Esophagus squamous epithelium (tissue), 5 donors: ENCODE results near the gene BGN. TPM values are rescaled to one million over a fixed set of nuclear protein-coding genes. Genes with fewer than 3 reads are reported as not detected.

Source experiments
- DNase-seq: peaks from one replicate; lab custom pipeline; 2025; lab: John Stamatoyannopoulos, UW
- H3K27ac ChIP-seq, 4 donors: fragments of 200-600 bp; sonication (generic); one replicate each; pipeline ENCODE4 v1.5.1; 2016 to 2019; ENCODE audit warnings: mild to moderate bottlenecking in 1 of 4
- H3K27me3 ChIP-seq, 4 donors: fragments of 200-600 bp; sonication (generic); 1 replicate in 3 of 4; 2 replicates in 1 of 4; pipeline versions ENCODE4 v1.5.1 to v1.6.0; 2017 to 2021; ENCODE audit warnings: antibody characterized with exemption in 1 of 4
- H3K36me3 ChIP-seq, 3 donors: fragments of 200-600 bp; sonication (generic); one replicate each; pipeline ENCODE4 v1.5.1; 2016 to 2019
- H3K4me1 ChIP-seq, 3 donors: fragments of 200-600 bp; sonication (generic); one replicate each; pipeline ENCODE4 v1.5.1; 2017 to 2019
- H3K4me3 ChIP-seq, 4 donors: fragments of 200-600 bp; sonication (generic); 1 replicate in 3 of 4; 2 replicates in 1 of 4; pipeline ENCODE4 v1.5.1; 2016 to 2019; ENCODE audit warnings: mild to moderate bottlenecking in 2 of 4, moderate library complexity in 1 of 4
- H3K9me3 ChIP-seq, 3 donors: fragments of 200-600 bp; sonication (generic); one replicate each; pipeline ENCODE4 v1.5.1; 2016 to 2019
- POLR2A ChIP-seq, 4 donors: fragments of 450-650 bp; IDR thresholded peaks; one replicate each; pipeline ENCODE4 v1.6.1; 2017; ENCODE audit warnings: antibody characterized with exemption in 4 of 4, mild to moderate bottlenecking in 4 of 4, moderate library complexity in 3 of 4
- whole genome bisulfite sequencing, 2 donors: methylation state at CpG; one replicate each; pipeline ENCODE4 v1.1.5; 2018; 5-methylcytosine and 5-hydroxymethylcytosine counted together
- intact Hi-C: fragments of 100-400 bp; cut with DNase I; formaldehyde crosslinking; loops from one replicate; pipeline ENCODE4 v1.15.0; 2022
- total RNA-seq, 4 donors: library from RNA; depleted of rRNA; stranded (reverse); fragments of >200 nt; gene quantifications; one replicate each; pipeline ENCODE4 v1.1.0, GENCODE V29; 2016
- TF ChIP-seq, protein P1 (sequence below), 6 experiments: fragments of 450-650 bp in 4 of 6; fragments of 200-600 bp in 2 of 6; sonication (generic) in 2 of 6; IDR thresholded peaks; one replicate each; pipeline ENCODE4 v1.5.1; 2016 to 2019; ENCODE audit warnings: antibody characterized with exemption in 6 of 6, mild to moderate bottlenecking in 4 of 6, moderate library complexity in 4 of 6
- donor health status: DM: yes; HTN: yes; CAD: no.

BGN gene
- total RNA-seq, 4 donors from 2014 or later, result 6.7 to 26.7 (median 15.7) TPM

DNA sequence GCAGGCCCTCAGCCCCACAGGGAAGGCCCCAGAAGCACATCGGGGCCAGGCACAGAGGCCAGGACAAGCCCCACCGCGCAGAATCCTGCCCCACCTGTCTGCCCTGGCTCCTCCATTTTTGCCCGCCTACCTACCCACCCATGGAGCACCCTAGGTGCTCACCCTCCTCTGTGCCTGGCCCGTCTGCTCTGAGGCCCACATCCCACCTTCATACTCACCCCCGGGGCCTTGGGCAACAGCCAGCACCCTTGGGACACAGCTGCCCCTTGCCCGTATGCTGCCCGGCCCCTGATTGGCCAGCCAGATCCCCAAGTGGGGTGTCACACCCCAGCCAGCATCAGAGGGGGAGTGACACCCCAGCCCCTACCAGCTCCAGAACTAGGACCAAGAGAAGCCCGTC is 38.1 kb upstream of the BGN start:
- Histone ChIP-seq H3K9me3 (no peaks in the 10 kb centered on the region), H3K4me3 (no peak overlapping the region), H3K4me1 (peaks cover 0 to 10% (median 0%) of the 10 kb centered on the region in 3 donors), H3K27ac (no peak overlapping the region), H3K36me3 (peaks cover 0 to 27% (median 0%) of the 10 kb centered on the region in 3 donors), H3K27me3 (no peaks in the 10 kb centered on the region)
- no peak for TF ChIP-seq POLR2A (IDR thresholded peaks at IDR 0.05)
- TF ChIP-seq, protein P1, sequence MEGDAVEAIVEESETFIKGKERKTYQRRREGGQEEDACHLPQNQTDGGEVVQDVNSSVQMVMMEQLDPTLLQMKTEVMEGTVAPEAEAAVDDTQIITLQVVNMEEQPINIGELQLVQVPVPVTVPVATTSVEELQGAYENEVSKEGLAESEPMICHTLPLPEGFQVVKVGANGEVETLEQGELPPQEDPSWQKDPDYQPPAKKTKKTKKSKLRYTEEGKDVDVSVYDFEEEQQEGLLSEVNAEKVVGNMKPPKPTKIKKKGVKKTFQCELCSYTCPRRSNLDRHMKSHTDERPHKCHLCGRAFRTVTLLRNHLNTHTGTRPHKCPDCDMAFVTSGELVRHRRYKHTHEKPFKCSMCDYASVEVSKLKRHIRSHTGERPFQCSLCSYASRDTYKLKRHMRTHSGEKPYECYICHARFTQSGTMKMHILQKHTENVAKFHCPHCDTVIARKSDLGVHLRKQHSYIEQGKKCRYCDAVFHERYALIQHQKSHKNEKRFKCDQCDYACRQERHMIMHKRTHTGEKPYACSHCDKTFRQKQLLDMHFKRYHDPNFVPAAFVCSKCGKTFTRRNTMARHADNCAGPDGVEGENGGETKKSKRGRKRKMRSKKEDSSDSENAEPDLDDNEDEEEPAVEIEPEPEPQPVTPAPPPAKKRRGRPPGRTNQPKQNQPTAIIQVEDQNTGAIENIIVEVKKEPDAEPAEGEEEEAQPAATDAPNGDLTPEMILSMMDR (IDR thresholded peaks at IDR 0.05), result no peak
- WGBS, 2 donors, result 83% methylated on average over 4 of the region's 9 CpGs; no CpG with 5 or more reads in 1 of the 2 donors
- no peak for DNase-seq
- intact Hi-C loops, result no loop called here

DNA sequence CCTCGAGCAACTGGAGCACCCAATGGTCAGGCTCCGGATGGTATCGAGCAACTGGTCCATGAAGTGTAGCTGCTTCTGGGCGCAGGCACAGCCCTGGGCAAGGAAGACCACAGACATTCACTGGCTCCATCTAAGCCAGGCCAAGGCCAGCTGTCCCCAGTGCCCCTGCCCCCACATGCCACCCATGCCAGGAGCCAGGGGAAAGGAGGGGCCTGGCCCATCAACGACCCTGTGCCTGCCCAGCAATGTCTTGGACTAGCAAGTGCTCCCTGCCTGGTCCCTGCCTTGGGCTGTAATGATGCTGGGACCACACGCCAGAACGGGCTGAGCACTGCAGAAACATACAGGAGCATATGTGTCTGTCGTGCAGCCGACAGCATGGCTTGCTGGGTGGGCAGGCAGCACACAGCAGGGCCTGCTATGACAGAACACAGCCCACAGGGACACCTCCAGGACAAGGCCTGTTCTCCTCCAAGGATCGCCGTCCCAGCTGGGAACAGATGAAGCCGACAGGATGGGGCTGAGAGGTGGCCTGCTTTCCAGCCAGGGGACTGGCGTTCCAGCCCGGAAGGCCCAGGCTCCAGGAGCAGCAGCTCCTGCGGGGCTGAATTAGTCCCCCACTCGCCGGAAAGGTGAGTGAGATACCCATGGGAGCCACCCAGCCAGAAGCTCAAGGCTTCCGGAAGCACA is 37.5 kb upstream of the BGN start:
- Histone ChIP-seq H3K9me3 (no peaks in the 10 kb centered on the region), H3K4me1 (peaks cover 0 to 10% (median 0%) of the 10 kb centered on the region in 3 donors), H3K27ac (no peak overlapping the region), H3K4me3 (no peak overlapping the region), H3K27me3 (no peaks in the 10 kb centered on the region), H3K36me3 (peaks cover 0 to 30% (median 0%) of the 10 kb centered on the region in 3 donors)
- intact Hi-C loops, result no loop called here
- WGBS, 2 donors, result 50 to 93% methylated on average over 2 to 5 of the region's 18 CpGs
- DNase-seq, result no peak
- TF ChIP-seq POLR2A (IDR thresholded peaks at IDR 0.05), result no peak
- TF ChIP-seq, protein P1 (IDR thresholded peaks at IDR 0.05), result no peak

DNA sequence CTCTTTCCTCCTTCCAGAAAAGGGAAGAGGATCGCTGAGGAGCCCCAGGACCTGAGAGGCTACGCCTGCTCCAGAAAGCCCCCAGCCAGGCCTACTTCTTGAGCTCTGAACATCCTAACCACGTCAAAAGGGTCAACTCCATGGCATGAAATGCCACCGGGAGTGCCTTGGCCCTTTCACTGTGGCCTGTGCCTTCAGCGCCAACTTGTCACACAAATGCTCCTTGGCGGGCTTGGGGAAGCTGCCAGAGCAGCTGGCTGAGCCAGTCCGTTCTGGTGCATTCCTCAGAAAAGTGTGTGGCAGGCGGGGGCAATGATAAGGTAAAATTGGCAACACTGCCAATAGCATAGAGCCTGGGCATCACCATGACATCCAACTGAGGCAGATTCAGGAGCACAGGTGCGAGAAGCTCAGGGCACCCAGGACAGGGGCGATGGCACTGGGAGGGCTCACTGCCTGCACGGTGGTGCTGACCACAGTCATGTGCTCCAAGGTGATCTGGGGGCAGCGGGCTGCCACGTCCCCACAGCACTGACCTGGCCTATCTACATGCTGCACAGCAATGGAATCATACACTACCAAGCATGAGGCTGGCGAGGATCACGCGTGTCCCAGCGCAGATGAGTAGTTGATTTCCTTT is 36.8 kb upstream of the BGN start:
- peaks cover 0 to 11% (median 0%) of the 10 kb centered on the region in 3 donors for H3K4me1 ChIP-seq
- intact Hi-C loops, result no loop called here
- WGBS, 2 donors, result 90 to 91% methylated on average over 4 to 9 of the region's 17 CpGs
- peaks cover 0 to 37% (median 0%) of the 10 kb centered on the region in 3 donors for H3K36me3 ChIP-seq
- no peak for DNase-seq
- TF ChIP-seq POLR2A (IDR thresholded peaks at IDR 0.05), result no peak
- TF ChIP-seq, protein P1 (IDR thresholded peaks at IDR 0.05), result no peak
- H3K27me3 ChIP-seq, result no peaks in the 10 kb centered on the region
- H3K9me3 ChIP-seq, result no peaks in the 10 kb centered on the region
- H3K27ac ChIP-seq, result no peak overlapping the region
- H3K4me3 ChIP-seq, result no peak overlapping the region

DNA sequence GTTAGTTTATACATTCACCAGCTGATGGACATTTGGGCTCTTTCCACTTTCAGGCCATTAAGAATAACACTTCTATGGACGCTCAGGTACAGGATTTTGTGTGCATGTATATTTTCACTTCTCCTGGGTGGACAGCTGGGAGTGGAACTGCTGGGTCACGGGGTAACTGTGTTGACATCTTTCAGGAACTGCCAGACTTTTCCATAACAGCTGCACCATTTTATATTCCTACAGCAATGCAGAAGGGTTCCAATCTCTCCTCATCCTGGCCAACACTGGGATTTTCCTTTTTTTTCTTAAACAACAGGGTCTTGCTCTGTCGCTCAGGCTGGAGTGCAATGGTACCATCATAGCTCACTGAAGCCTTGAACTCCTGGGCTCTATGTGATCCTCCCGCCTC is 36.3 kb upstream of the BGN start:
- peaks cover 0 to 16% (median 0%) of the 10 kb centered on the region in 3 donors for H3K4me1 ChIP-seq
- no peak overlapping the region for H3K27ac ChIP-seq
- H3K4me3 ChIP-seq, result no peak overlapping the region
- 62 to 92% methylated on average over 3 to 4 of the region's 4 CpGs for WGBS, 2 donors
- no peaks in the 10 kb centered on the region for H3K27me3 ChIP-seq
- intact Hi-C loops, result no loop called here
- no peak for DNase-seq
- H3K9me3 ChIP-seq, result no peaks in the 10 kb centered on the region
- peaks cover 0 to 37% (median 0%) of the 10 kb centered on the region in 3 donors for H3K36me3 ChIP-seq
- TF ChIP-seq, protein P1 (IDR thresholded peaks at IDR 0.05), result no peak
- TF ChIP-seq POLR2A (IDR thresholded peaks at IDR 0.05), result no peak

DNA sequence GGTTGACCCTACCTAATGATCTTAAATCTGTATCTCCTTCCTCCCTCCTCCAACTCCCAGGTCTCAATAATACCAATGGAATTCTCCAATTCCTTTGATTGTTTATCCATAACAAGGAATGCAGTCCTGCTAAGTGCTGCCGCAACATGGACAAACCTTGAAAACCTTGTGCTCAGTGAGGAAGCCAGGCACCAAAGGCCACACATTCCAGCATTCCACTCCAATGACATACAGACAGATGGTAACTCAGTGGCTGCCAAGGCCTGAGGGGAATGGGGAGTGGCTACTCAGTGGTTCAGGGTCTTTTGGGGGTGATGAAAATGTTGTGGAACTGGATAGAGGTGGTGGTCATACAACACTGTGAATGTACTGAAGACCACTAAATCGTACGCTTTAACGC is 34.8 kb upstream of the BGN start:
- Histone ChIP-seq H3K4me1 (peaks cover 0 to 16% (median 0%) of the 10 kb centered on the region in 3 donors), H3K9me3 (no peaks in the 10 kb centered on the region)
- intact Hi-C loops, result no loop called here

More for the DNA sequence above, 34.8 kb upstream of the BGN start:
- Histone ChIP-seq H3K4me3 (no peak overlapping the region), H3K36me3 (peaks cover 0 to 33% (median 0%) of the 10 kb centered on the region in 3 donors), H3K27ac (no peak overlapping the region), H3K27me3 (no peaks in the 10 kb centered on the region)
- no peak for DNase-seq
- 90 to 94% methylated on average over 3 of the region's 4 CpGs for WGBS, 2 donors
- no peak for TF ChIP-seq POLR2A (IDR thresholded peaks at IDR 0.05)
- TF ChIP-seq, protein P1 (IDR thresholded peaks at IDR 0.05), result no peak
